HG03139 (cell line): ENCODE measurements around the gene SMAGP.
A peak's percentile ranks its signal among the peaks of the same experiment; 100 is the strongest.
"Not testable (repeated sequence)": the region's sequence is repeated elsewhere in the genome, so short reads cannot be mapped to it uniquely, and the experiment has no call there.

Experiments
- ATAC-seq: cut with Tn5 transposase; IDR thresholded peaks from one replicate; pipeline ENCODE4 v1.9.1; 2021; ENCODE audit not compliant: unreplicated experiment

Gene SMAGP

GRCh38 chr12:51270067-51270950 lies at the start of gene SMAGP:
Gene SMAGP, minus strand, starts transcription at chr12:51270415. Its CDS starts 1,137 bp downstream, at chr12:51269278.
- peak; percentile 72 for ATAC-seq

GRCh38 chr12:51318846-51319599 lies 48.8 kb upstream of the SMAGP start:
- no peak for ATAC-seq

- ATAC-seq: not testable (repeated sequence)
These were observed 48.0 kb upstream of the SMAGP start for GRCh38 chr12:51318057-51318806.

GRCh38 chr12:51311389-51311788 lies 41.2 kb upstream of the SMAGP start:
- no peak for ATAC-seq

GRCh38 chr12:51307655-51308593 lies 37.7 kb upstream of the SMAGP start:
- no peak for ATAC-seq

GRCh38 chr12:51306507-51306906 lies 36.3 kb upstream of the SMAGP start:
- no peak for ATAC-seq

- not testable (repeated sequence) for ATAC-seq
These were observed 30.6 kb upstream of the SMAGP start for GRCh38 chr12:51300768-51301167.

GRCh38 chr12:51295651-51296050 lies 25.4 kb upstream of the SMAGP start:
- ATAC-seq: no peak

- ATAC-seq: not testable (repeated sequence)
These were observed 23.9 kb upstream of the SMAGP start for GRCh38 chr12:51294097-51294496.

GRCh38 chr12:51293696-51294095 lies 23.5 kb upstream of the SMAGP start:
- no peak for ATAC-seq

- ATAC-seq: not testable (repeated sequence)
These were observed 21.6 kb upstream of the SMAGP start for GRCh38 chr12:51291603-51292513.

- no peak for ATAC-seq
These were observed 15.6 kb upstream of the SMAGP start for GRCh38 chr12:51285843-51286242.

- no peak for ATAC-seq
These were observed 11.1 kb upstream of the SMAGP start for GRCh38 chr12:51281202-51281924.

- ATAC-seq: no peak
These were observed 4.9 kb upstream of the SMAGP start for GRCh38 chr12:51275088-51275487.

- ATAC-seq: not testable (repeated sequence)
These were observed 2.6 kb upstream of the SMAGP start for GRCh38 chr12:51272810-51273209.

- ATAC-seq: no peak
These were observed 820 bp upstream of the SMAGP start for GRCh38 chr12:51270951-51271518.

- peak; percentile 38 for ATAC-seq
These were observed 795 bp downstream of the SMAGP start for GRCh38 chr12:51269174-51270066.
